ENCODE data around the gene TRMT61A. TPM values are rescaled to one million over a fixed set of nuclear protein-coding genes. Genes with fewer than 3 reads are reported as not detected.

Gene TRMT61A
- total and polyA plus RNA-seq, 2 of the 13 experiments (the other 11 are each of a cell fraction or from before 2014, with no cell fraction given) = 6.5 to 13.6 TPM

DNA sequence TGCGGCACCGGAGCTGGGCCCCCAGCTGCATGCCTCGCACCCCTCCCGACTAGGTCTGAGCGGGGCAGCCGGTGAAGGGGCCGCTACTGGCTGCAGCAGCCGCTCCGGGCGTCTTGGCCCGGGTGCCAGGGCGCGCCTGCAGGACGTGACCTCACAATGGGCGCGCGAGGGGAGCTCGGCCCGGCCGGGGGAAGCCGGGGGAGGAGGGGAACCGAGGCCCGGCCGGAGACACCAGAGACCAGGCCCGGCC, 33.1 kb downstream of the TRMT61A start (continued):
- no peak for TF ChIP-seq ZNF646 (CRISPR knock-in tag; IDR thresholded peaks at IDR 0.05)
- TF ChIP-seq TBX3 (IDR thresholded peaks at IDR 0.05; ENCODE audit: borderline replicate concordance) = no peak
- no peak for TF ChIP-seq RCOR2 (CRISPR knock-in tag; IDR thresholded peaks at IDR 0.05)
- peak; percentile 35; the same call in 1 of the 2 replicates for TF ChIP-seq ZBTB39 (CRISPR knock-in tag; IDR thresholded peaks at IDR 0.05)
- TF ChIP-seq ZNF572 (CRISPR knock-in tag; IDR thresholded peaks at IDR 0.05) = no peak
- no peak for TF ChIP-seq ZNF75D (CRISPR knock-in tag; IDR thresholded peaks at IDR 0.05; ENCODE audit: borderline replicate concordance)
- no peak for TF ChIP-seq ZNF841 (CRISPR knock-in tag; IDR thresholded peaks at IDR 0.05; ENCODE audit: borderline replicate concordance)
- TF ChIP-seq ZFP91 (CRISPR knock-in tag; IDR thresholded peaks at IDR 0.05; ENCODE audit: borderline replicate concordance) = no peak
- TF ChIP-seq ZNF550 (CRISPR knock-in tag; IDR thresholded peaks at IDR 0.05; ENCODE audit: borderline replicate concordance) = no peak
- no peak for TF ChIP-seq MEIS2 (CRISPR knock-in tag; IDR thresholded peaks at IDR 0.05)
- TF ChIP-seq ZC3H4 (CRISPR knock-in tag; IDR thresholded peaks at IDR 0.05; ENCODE audit: borderline replicate concordance) = no peak
- TF ChIP-seq ZNF20 (CRISPR knock-in tag; IDR thresholded peaks at IDR 0.05) = no peak
- no peak for TF ChIP-seq LCORL (IDR thresholded peaks at IDR 0.05)
- peak; percentile 45; the same call in 1 of the 2 replicates for TF ChIP-seq LCORL (CRISPR knock-in tag; IDR thresholded peaks at IDR 0.05)
- no peak for TF ChIP-seq ZFP90 (CRISPR knock-in tag; IDR thresholded peaks at IDR 0.05; ENCODE audit: borderline replicate concordance)
- TF ChIP-seq ZNF382 (CRISPR knock-in tag; IDR thresholded peaks at IDR 0.05; ENCODE audit: borderline replicate concordance) = no peak
- no peak for TF ChIP-seq YEATS2 (CRISPR knock-in tag; IDR thresholded peaks at IDR 0.05; ENCODE audit: borderline replicate concordance)
- TF ChIP-seq POGZ (CRISPR knock-in tag; IDR thresholded peaks at IDR 0.05) = no peak
- no peak for TF ChIP-seq ZBTB7A (CRISPR knock-in tag; IDR thresholded peaks at IDR 0.05)
